ENCODE data around the gene RTL9. TPM values are rescaled to one million over a fixed set of nuclear protein-coding genes. Genes with fewer than 3 reads are reported as not detected.

RTL9 gene
- total RNA-seq, 1 experiment from 2014 or later = not detected

GRCh38 chrX:110383414-110383813 lies 24.8 kb downstream of the RTL9 start:
- intact Hi-C loops (cut with micrococcal nuclease; ENCODE audit: unreplicated experiment) = no loop called here
- POLR2A ChIA-PET = no interaction called here
- no TSS peak for BruUV-seq (replicated peaks)
- Histone ChIP-seq H3K36me3 (ENCODE audit: control insufficient read depth, insufficient read depth, low read length) (no peaks in the 10 kb centered on the region), H3K27ac (ENCODE audit: low read length) (no peak overlapping the region), H3K9me3 (ENCODE audit: control insufficient read depth, insufficient read depth, low read depth, low read length) (no peaks in the 10 kb centered on the region), H3K27me3 (ENCODE audit: control insufficient read depth, insufficient read depth, low read length) (no peaks in the 10 kb centered on the region), H3K4me1 (ENCODE audit: control insufficient read depth, insufficient read depth, low read length) (no peaks in the 10 kb centered on the region), H3K4me3 (ENCODE audit: low read depth in 2 of 2, low read length in 2 of 2) (no peak overlapping the region)
- ATAC-seq (no peak), DNase-seq (ENCODE audit: low read depth, low spot score) (no peak)
- no peak for TF ChIP-seq TCF7L2 (IDR thresholded peaks at IDR 0.05; ENCODE audit: low read depth, low read length)
- TF ChIP-seq POLR2AphosphoS5 (IDR thresholded peaks at IDR 0.05; ENCODE audit: low read depth, low read length) = no peak
- TF ChIP-seq SIN3A (IDR thresholded peaks at IDR 0.05; ENCODE audit: borderline replicate concordance, insufficient read depth, low read depth, low read length) = no peak
- TF ChIP-seq REST (IDR thresholded peaks at IDR 0.05; ENCODE audit: insufficient read depth in 1 of 2, low read depth in 2 of 2, low read length in 1 of 2) = no peak
- TF ChIP-seq CTCF (IDR thresholded peaks at IDR 0.05) = no peak
- CTCF ChIA-PET = no interaction called here
- in situ Hi-C loops (cut with HindIII; ENCODE audit: low pct_unique_long_range_greater_than_20kb, low sequenced_read_pairs) = no loop called here

GRCh38 chrX:110384490-110384889 lies 25.8 kb downstream of the RTL9 start:
- Histone ChIP-seq H3K4me3 (ENCODE audit: low read depth in 2 of 2, low read length in 2 of 2) (no peak overlapping the region), H3K36me3 (ENCODE audit: control insufficient read depth, insufficient read depth, low read length) (no peaks in the 10 kb centered on the region), H3K27ac (ENCODE audit: low read length) (no peak overlapping the region), H3K27me3 (ENCODE audit: control insufficient read depth, insufficient read depth, low read length) (no peaks in the 10 kb centered on the region), H3K4me1 (ENCODE audit: control insufficient read depth, insufficient read depth, low read length) (no peaks in the 10 kb centered on the region), H3K9me3 (ENCODE audit: control insufficient read depth, insufficient read depth, low read depth, low read length) (no peaks in the 10 kb centered on the region)
- BruUV-seq (replicated peaks) = no TSS peak
- DNase-seq (ENCODE audit: low read depth, low spot score) = no peak
- in situ Hi-C loops (cut with HindIII; ENCODE audit: low pct_unique_long_range_greater_than_20kb, low sequenced_read_pairs) (no loop called here), intact Hi-C loops (cut with micrococcal nuclease; ENCODE audit: unreplicated experiment) (no loop called here)
- ChIA-PET POLR2A (no interaction called here), CTCF (no interaction called here)
- ATAC-seq = no peak
- TF ChIP-seq TCF7L2 (IDR thresholded peaks at IDR 0.05; ENCODE audit: low read depth, low read length) (no peak), REST (IDR thresholded peaks at IDR 0.05; ENCODE audit: insufficient read depth in 1 of 2, low read depth in 2 of 2, low read length in 1 of 2) (no peak), SIN3A (IDR thresholded peaks at IDR 0.05; ENCODE audit: borderline replicate concordance, insufficient read depth, low read depth, low read length) (no peak), CTCF (IDR thresholded peaks at IDR 0.05) (no peak), POLR2AphosphoS5 (IDR thresholded peaks at IDR 0.05; ENCODE audit: low read depth, low read length) (no peak)
